HFF-Myc (cell line): ENCODE measurements around the gene HMGB2.

Experiments used
- DNase-seq: peaks from one replicate; pipeline ENCODE4 v3.0.0-alpha.2; 2011; ENCODE audit warnings: low read depth; ENCODE audit errors: extremely low read depth
- H3K4me3 ChIP-seq: replicated peaks from 2 replicates; pipeline ENCODE4 v1.5.1; 2011; ENCODE audit warnings: low read depth, mild to moderate bottlenecking, control low read depth, low read length
- TF ChIP-seq, protein P1 (sequence below): IDR thresholded peaks from 2 replicates; pipeline ENCODE4 v1.5.1; 2012; ENCODE audit warnings: mild to moderate bottlenecking, low read depth, low read length, control low read depth; ENCODE audit errors: missing control alignments

Gene HMGB2

DNA sequence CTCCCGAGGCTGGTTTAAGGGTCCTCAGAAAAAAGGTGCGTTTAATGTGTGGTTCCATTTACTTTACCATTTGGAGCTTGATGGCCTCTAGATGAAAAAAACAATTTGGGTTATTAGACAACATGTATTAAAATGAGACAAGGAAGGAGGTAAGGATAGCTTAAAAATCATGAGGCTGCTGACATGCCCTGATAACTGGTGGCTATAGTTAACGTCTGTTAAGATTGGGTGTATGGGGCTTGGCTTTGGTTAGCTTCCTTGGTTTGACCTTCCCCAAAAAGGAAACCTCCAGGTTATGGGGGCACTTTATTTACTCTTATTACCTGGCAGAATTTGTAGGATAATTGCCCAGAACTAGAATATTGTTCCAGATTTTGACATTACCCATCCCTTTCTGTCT, 51.5 kb downstream of the HMGB2 start:
- TF ChIP-seq, protein P1, sequence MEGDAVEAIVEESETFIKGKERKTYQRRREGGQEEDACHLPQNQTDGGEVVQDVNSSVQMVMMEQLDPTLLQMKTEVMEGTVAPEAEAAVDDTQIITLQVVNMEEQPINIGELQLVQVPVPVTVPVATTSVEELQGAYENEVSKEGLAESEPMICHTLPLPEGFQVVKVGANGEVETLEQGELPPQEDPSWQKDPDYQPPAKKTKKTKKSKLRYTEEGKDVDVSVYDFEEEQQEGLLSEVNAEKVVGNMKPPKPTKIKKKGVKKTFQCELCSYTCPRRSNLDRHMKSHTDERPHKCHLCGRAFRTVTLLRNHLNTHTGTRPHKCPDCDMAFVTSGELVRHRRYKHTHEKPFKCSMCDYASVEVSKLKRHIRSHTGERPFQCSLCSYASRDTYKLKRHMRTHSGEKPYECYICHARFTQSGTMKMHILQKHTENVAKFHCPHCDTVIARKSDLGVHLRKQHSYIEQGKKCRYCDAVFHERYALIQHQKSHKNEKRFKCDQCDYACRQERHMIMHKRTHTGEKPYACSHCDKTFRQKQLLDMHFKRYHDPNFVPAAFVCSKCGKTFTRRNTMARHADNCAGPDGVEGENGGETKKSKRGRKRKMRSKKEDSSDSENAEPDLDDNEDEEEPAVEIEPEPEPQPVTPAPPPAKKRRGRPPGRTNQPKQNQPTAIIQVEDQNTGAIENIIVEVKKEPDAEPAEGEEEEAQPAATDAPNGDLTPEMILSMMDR = no peak
- DNase-seq = no peak
- H3K4me3 ChIP-seq = no peak overlapping the region

- H3K4me3 ChIP-seq = no peak overlapping the region
- TF ChIP-seq, protein P1 = no peak
- no peak for DNase-seq
Observed at GRCh38 chr4:173282256-173282562, 51.9 kb downstream of the HMGB2 start.

GRCh38 chr4:173281406-173282255, 52.5 kb downstream of the HMGB2 start:
- DNase-seq = no peak
- no peak overlapping the region for H3K4me3 ChIP-seq
- TF ChIP-seq, protein P1 = no peak
